Adrenal gland (tissue), 12 donors: ENCODE measurements around the gene KIDINS220. TPM values are rescaled to one million over a fixed set of nuclear protein-coding genes. Genes with fewer than 3 reads are reported as not detected.

ENCODE experiments used
- DNase-seq, 7 donors: peaks; one replicate each; pipeline ENCODE4 v3.0.0-alpha.2; 2019 to 2020
- H3K27ac ChIP-seq, 5 donors: fragments of 200-600 bp; sonication (generic) in 4 of 5; 1 replicate in 3 of 5; 2 replicates in 2 of 5; pipeline versions ENCODE4 v1.5.1 to v1.8.0; 2016 to 2020; ENCODE audit warnings: mild to moderate bottlenecking in 1 of 5
- H3K27me3 ChIP-seq: fragments of 200-600 bp; 2 replicates; pipeline ENCODE4 v1.8.0; 2021
- H3K36me3 ChIP-seq, 2 donors: fragments of 200-600 bp; replicated peaks in 1 of 2; 1 replicate in 1 of 2; 2 replicates in 1 of 2; pipeline versions ENCODE4 v1.5.1 to v1.8.0; 2018 to 2022
- H3K4me1 ChIP-seq, 2 donors: fragments of 200-600 bp; replicated peaks in 1 of 2; 1 replicate in 1 of 2; 2 replicates in 1 of 2; pipeline versions ENCODE4 v1.5.1 to v1.8.0; 2018 to 2021
- H3K4me3 ChIP-seq, 4 donors: fragments of 200-600 bp; sonication (generic) in 3 of 4; one replicate each; pipeline ENCODE4 v1.5.1; 2016 to 2018
- H3K9me3 ChIP-seq, 3 donors: fragments of 200-600 bp; sonication (generic) in 1 of 3; replicated peaks in 1 of 3; 1 replicate in 2 of 3; 2 replicates in 1 of 3; pipeline versions ENCODE4 v1.5.1 to v1.8.0; 2016 to 2021
- POLR2A ChIP-seq, 2 donors: fragments of 450-650 bp; IDR thresholded peaks; one replicate each; pipeline ENCODE4 v1.6.1; 2017; ENCODE audit warnings: antibody characterized with exemption in 2 of 2, mild to moderate bottlenecking in 2 of 2, moderate library complexity in 1 of 2
- WGBS, 4 donors: extraction: QIAGEN DNeasy Blood & Tissue Kit in 2 of 4; methylation state at CpG; one replicate each; pipeline versions ENCODE4 v1.1.5 to v1.1.7; 2013 to 2017; 5-methylcytosine and 5-hydroxymethylcytosine counted together
- intact Hi-C, 2 donors: fragments of 100-400 bp; cut with DNase I; formaldehyde crosslinking; loops; one replicate each; pipeline versions ENCODE4 v1.14.1 to v1.15.0; 2022 to 2023
- polyA plus RNA-seq, 3 donors: library from polyadenylated mRNA; stranded (reverse); fragments of 200-250 nt in 2 of 3; fragments of 350-450 nt in 1 of 3; fragmentation: Illumina TruSeq in 1 of 3; extraction: RNeasy Lipid Tissue Mini Kit (QIAGEN cat#74804) in 1 of 3; gene quantifications; one replicate each; pipeline ENCODE4 v1.2.3, GENCODE V29; 2013 to 2014
- total RNA-seq, 9 donors: library from RNA; depleted of rRNA in 4 of 9; stranded (reverse); fragments of >200 nt in 4 of 9; fragments of 120-200 nt in 1 of 9; fragmentation: NEBNext Ultra II Directional in 1 of 9; extraction: Animal tissue kit (Norgen Biotek cat#: 25700) in 1 of 9; gene quantifications; one replicate each; pipeline versions ENCODE4 v1.1.0 to v1.2.4, GENCODE V29; 2013 to 2023
- TF ChIP-seq, protein P1 (sequence below), 6 experiments: fragments of 450-650 bp in 4 of 6; fragments of 200-600 bp in 2 of 6; sonication (generic) in 1 of 6; IDR thresholded peaks; 1 replicate in 5 of 6; 2 replicates in 1 of 6; pipeline versions ENCODE4 v1.5.1 to v1.8.0; 2016 to 2021; ENCODE audit warnings: antibody characterized with exemption in 6 of 6, mild to moderate bottlenecking in 2 of 6, moderate library complexity in 1 of 6
- donor health status: healthy with polysubstance abuse.
- donor health status: Bipolar disorder and iron deficiency.
- donor health status: DM: yes; HTN: yes; CAD: no.
- donor health status: DM: no; HTN: no; CAD: no.
- donor health status: DM: no; HTN: no; CAD: no.
- donor health status: DM: yes; HTN: yes; CAD: no.

KIDINS220 gene
- total and polyA plus RNA-seq, 12 donors = 17.1 to 162 (median 58.3) TPM

DNA sequence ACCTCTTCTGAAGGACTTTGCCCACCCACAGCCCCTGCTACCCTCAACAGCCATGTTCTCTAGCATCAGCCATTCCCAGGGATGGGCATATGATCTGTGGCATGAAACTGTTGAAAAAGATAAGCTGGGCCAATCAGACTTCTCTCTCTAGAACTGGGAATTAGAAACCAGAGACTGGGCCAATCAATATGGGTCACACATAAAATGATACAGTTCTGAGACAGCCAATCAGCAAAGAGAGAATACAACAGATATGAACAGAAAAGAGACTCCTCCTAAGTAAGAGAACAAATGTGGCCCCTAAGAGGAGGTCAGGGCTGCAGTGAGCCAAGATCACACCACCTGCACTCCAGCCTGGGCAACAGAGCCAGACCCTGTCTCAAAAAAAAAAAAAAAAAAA lies 2.1 kb downstream of the KIDINS220 start:
- TF ChIP-seq POLR2A (IDR thresholded peaks at IDR 0.05) = no peak
- TF ChIP-seq, protein P1, sequence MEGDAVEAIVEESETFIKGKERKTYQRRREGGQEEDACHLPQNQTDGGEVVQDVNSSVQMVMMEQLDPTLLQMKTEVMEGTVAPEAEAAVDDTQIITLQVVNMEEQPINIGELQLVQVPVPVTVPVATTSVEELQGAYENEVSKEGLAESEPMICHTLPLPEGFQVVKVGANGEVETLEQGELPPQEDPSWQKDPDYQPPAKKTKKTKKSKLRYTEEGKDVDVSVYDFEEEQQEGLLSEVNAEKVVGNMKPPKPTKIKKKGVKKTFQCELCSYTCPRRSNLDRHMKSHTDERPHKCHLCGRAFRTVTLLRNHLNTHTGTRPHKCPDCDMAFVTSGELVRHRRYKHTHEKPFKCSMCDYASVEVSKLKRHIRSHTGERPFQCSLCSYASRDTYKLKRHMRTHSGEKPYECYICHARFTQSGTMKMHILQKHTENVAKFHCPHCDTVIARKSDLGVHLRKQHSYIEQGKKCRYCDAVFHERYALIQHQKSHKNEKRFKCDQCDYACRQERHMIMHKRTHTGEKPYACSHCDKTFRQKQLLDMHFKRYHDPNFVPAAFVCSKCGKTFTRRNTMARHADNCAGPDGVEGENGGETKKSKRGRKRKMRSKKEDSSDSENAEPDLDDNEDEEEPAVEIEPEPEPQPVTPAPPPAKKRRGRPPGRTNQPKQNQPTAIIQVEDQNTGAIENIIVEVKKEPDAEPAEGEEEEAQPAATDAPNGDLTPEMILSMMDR (IDR thresholded peaks at IDR 0.05) = no peak
- Histone ChIP-seq H3K27ac (no peak overlapping the region), H3K4me1 (peaks cover 19 to 40% of the 10 kb centered on the region in 2 donors), H3K36me3 (no peaks in the 10 kb centered on the region), H3K9me3 (no peaks in the 10 kb centered on the region), H3K27me3 (no peaks in the 10 kb centered on the region), H3K4me3 (no peak overlapping the region)
- no peak for DNase-seq
- intact Hi-C loops = no loop called here

GRCh38 chr2:8833853-8834252 lies 3.6 kb downstream of the KIDINS220 start:
- no peak for TF ChIP-seq POLR2A (IDR thresholded peaks at IDR 0.05)
- TF ChIP-seq, protein P1 (IDR thresholded peaks at IDR 0.05) = no peak
- intact Hi-C loops = no loop called here
- Histone ChIP-seq H3K4me1 (peaks cover 19 to 40% of the 10 kb centered on the region in 2 donors), H3K27me3 (no peaks in the 10 kb centered on the region), H3K36me3 (no peaks in the 10 kb centered on the region), H3K4me3 (no peak overlapping the region), H3K9me3 (no peaks in the 10 kb centered on the region), H3K27ac (no peak overlapping the region)
- WGBS, 4 donors = 90 to 95% (median 92%) methylated on average over 7 of the region's 7 CpGs
- DNase-seq = no peak

DNA sequence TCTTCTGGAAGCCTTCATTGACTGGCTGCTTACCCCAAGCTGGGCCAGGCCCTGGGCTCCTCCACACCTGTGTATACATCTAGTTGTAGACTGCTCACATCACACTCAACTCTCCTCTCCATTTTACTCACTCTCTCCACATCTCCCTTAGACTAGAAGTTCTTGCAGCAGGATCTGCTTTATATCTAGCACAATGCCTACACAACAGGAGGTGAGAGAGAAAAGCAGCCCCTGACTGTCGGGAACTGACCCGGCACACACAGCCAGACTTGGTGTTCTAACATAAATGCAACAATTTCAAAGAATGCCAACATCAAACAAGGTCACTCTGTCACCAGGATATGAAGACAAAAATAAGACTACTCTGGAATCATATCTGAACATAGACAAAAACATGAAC lies 5.9 kb downstream of the KIDINS220 start:
- no peak for DNase-seq
- intact Hi-C loops = no loop called here
- Histone ChIP-seq H3K4me3 (no peak overlapping the region), H3K4me1 (peaks cover 18 to 35% of the 10 kb centered on the region in 2 donors), H3K9me3 (no peaks in the 10 kb centered on the region), H3K27me3 (no peaks in the 10 kb centered on the region), H3K27ac (no peak overlapping the region), H3K36me3 (no peaks in the 10 kb centered on the region)
- WGBS, 4 donors = 51 to 81% (median 73%) methylated on average over 2 of the region's 2 CpGs
- no peak for TF ChIP-seq POLR2A (IDR thresholded peaks at IDR 0.05)
- TF ChIP-seq, protein P1 (IDR thresholded peaks at IDR 0.05) = no peak

GRCh38 chr2:8827729-8828128 lies 9.7 kb downstream of the KIDINS220 start:
- DNase-seq = no peak
- 74 to 96% (median 92%) methylated on average over 2 of the region's 2 CpGs for WGBS, 4 donors
- intact Hi-C loops = no loop called here

More at GRCh38 chr2:8827729-8828128, 9.7 kb downstream of the KIDINS220 start:
- Histone ChIP-seq H3K4me3 (no peak overlapping the region), H3K27ac (no peak overlapping the region), H3K27me3 (no peaks in the 10 kb centered on the region), H3K9me3 (no peaks in the 10 kb centered on the region), H3K4me1 (peaks cover 12 to 17% of the 10 kb centered on the region in 2 donors), H3K36me3 (peaks cover 0 to 6% of the 10 kb centered on the region in 2 donors)
- TF ChIP-seq POLR2A (IDR thresholded peaks at IDR 0.05) = no peak
- TF ChIP-seq, protein P1 (IDR thresholded peaks at IDR 0.05) = no peak
